Smooth muscle cell (in vitro differentiated cells): ENCODE results near the gene TTC34. TPM values are rescaled to one million over a fixed set of nuclear protein-coding genes. Genes with fewer than 3 reads are reported as not detected.

ENCODE experiments used
- DNase-seq: peaks from one replicate; lab custom pipeline; 2025; ENCODE audit not compliant: unreplicated experiment; lab: John Stamatoyannopoulos, UW
- H2AFZ ChIP-seq: fragments of 200-600 bp; sonication (generic); 2 replicates; pipeline ENCODE4 v1.6.0; 2016; ENCODE audit warnings: antibody characterized with exemption, low read depth, mild to moderate bottlenecking
- H3F3A ChIP-seq: fragments of 200-600 bp; sonication (generic); 2 replicates; pipeline ENCODE4 v1.6.0; 2017; ENCODE audit warnings: antibody characterized with exemption, low read depth
- H3K27ac ChIP-seq: fragments of 200-600 bp; sonication (generic); 2 replicates; pipeline ENCODE4 v1.5.1; 2016; ENCODE audit warnings: low read depth, mild to moderate bottlenecking
- H3K27me3 ChIP-seq: fragments of 200-600 bp; sonication (generic); 2 replicates; pipeline ENCODE4 v1.6.1; 2016; ENCODE audit warnings: low read depth, mild to moderate bottlenecking
- H3K36me3 ChIP-seq: fragments of 200-600 bp; sonication (generic); 2 replicates; pipeline ENCODE4 v1.5.1; 2016; ENCODE audit warnings: low read depth
- H3K4me1 ChIP-seq: fragments of 200-600 bp; sonication (generic); 2 replicates; pipeline ENCODE4 v1.5.1; 2016; ENCODE audit warnings: low read depth
- H3K4me2 ChIP-seq: fragments of 200-600 bp; sonication (generic); 2 replicates; pipeline ENCODE4 v1.6.0; 2016; ENCODE audit warnings: mild to moderate bottlenecking
- H3K4me3 ChIP-seq: fragments of 200-600 bp; sonication (generic); 2 replicates; pipeline ENCODE4 v1.5.1; 2016; ENCODE audit warnings: mild to moderate bottlenecking
- H3K79me2 ChIP-seq: fragments of 200-600 bp; sonication (generic); 2 replicates; pipeline ENCODE4 v1.6.0; 2016; ENCODE audit warnings: low read depth, mild to moderate bottlenecking
- H3K9ac ChIP-seq: fragments of 200-600 bp; sonication (generic); 2 replicates; pipeline ENCODE4 v1.6.0; 2016; ENCODE audit warnings: low read depth
- H3K9me3 ChIP-seq: fragments of 200-600 bp; sonication (generic); replicated peaks from 2 replicates; pipeline ENCODE4 v1.5.1; 2016; ENCODE audit warnings: low read depth
- H4K20me1 ChIP-seq: fragments of 200-600 bp; sonication (generic); 2 replicates; pipeline ENCODE4 v1.6.0; 2016; ENCODE audit warnings: low read depth
- WGBS: methylation state at CpG from one replicate; pipeline ENCODE4 v1.1.7; 2016; ENCODE audit warnings: low lambda C conversion rate; 5-methylcytosine and 5-hydroxymethylcytosine counted together
- polyA plus RNA-seq: library from polyadenylated mRNA; unstranded; fragments of >200 nt; fragmentation: Nextera tagmentation; extraction: Ambion mirVana; gene quantifications from 2 replicates; pipeline ENCODE4 v1.2.1, GENCODE V29; 2016
- total RNA-seq: library from RNA; depleted of rRNA; stranded (reverse); fragments of >200 nt; gene quantifications from 2 replicates; pipeline ENCODE4 v1.2.3, GENCODE V29; 2014
- TF ChIP-seq, protein P1 (sequence below): fragments of 200-600 bp; sonication (generic); IDR thresholded peaks from 2 replicates; pipeline ENCODE4 v1.5.1; 2017; ENCODE audit warnings: borderline replicate concordance, mild to moderate bottlenecking, antibody characterized with exemption; ENCODE audit not compliant: insufficient read depth, poor library complexity, severe bottlenecking

Gene TTC34
- total and polyA plus RNA-seq, 2 experiments from 2014 or later, result 0.01 to 0.04 TPM

DNA sequence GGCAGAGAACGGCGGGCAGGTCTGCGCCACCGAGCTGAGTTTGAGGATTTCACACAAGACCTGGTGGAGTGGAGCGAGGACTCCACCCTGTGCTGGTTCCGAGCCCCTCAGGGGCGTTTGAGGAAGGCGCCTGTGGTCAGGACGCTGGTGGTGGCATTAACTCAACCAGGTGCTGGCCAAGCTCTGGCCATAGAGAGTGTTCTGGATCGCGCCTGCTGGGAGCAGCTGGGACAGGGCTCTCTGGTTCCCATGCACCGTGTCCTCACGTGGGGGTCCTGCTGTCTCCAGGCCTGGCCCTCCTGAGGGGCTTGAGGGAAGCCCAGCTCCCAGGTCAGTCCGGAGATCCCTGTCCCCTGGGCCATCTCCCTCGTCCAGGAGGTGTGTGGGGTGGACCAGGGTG, 24.8 kb upstream of the TTC34 start:
- Histone ChIP-seq H3K4me1 (no peaks in the 10 kb centered on the region), H3K9ac (no peak overlapping the region), H3K27ac (no peak overlapping the region), H3K27me3 (no peaks in the 10 kb centered on the region), H4K20me1 (no peaks in the 10 kb centered on the region), H3K79me2 (no peaks in the 10 kb centered on the region), H3K4me2 (no peak overlapping the region), H3K4me3 (no peak overlapping the region), H3F3A (no peaks in the 10 kb centered on the region), H3K9me3 (peaks cover 5% of the 10 kb centered on the region), H3K36me3 (no peaks in the 10 kb centered on the region), H2AFZ (no peak overlapping the region)
- no peak for DNase-seq
- TF ChIP-seq, protein P1, sequence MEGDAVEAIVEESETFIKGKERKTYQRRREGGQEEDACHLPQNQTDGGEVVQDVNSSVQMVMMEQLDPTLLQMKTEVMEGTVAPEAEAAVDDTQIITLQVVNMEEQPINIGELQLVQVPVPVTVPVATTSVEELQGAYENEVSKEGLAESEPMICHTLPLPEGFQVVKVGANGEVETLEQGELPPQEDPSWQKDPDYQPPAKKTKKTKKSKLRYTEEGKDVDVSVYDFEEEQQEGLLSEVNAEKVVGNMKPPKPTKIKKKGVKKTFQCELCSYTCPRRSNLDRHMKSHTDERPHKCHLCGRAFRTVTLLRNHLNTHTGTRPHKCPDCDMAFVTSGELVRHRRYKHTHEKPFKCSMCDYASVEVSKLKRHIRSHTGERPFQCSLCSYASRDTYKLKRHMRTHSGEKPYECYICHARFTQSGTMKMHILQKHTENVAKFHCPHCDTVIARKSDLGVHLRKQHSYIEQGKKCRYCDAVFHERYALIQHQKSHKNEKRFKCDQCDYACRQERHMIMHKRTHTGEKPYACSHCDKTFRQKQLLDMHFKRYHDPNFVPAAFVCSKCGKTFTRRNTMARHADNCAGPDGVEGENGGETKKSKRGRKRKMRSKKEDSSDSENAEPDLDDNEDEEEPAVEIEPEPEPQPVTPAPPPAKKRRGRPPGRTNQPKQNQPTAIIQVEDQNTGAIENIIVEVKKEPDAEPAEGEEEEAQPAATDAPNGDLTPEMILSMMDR, result no peak
- WGBS, result 77% methylated on average over 15 of the region's 15 CpGs

DNA sequence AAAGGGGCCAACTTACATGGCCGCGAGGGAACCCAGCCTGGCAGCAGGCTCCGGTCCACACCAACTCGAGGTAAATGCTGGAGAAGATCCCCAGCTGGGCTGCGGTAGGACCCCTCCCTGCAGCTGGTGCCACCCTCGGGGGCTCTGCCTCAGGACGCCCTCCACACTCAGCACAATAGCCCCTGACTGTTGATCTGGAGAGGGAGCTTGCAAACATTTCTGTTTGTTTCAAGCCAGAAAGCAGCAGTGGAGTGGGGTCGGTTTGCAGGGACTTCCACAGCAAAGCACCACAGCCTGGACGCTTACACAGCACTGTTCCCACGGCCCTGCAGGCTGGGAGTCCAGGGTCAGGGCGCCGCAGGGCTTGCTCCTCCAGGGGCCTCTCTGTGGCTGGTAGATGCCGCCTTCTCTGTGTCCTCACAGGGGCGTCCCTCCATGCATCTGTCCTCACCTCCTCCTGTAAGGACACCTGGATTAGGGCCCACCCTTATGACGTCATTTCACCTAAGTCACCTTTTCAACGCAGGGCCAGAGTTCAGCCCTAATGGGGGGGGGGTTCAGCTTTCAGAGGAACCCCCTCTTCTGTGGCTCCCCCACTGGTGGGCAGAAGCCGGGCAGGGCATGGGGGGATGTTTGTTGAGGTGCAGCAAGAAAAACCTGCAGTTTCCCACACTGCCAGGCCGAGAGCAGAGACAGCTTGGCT, 24.1 kb upstream of the TTC34 start:
- Histone ChIP-seq H3K27me3 (no peaks in the 10 kb centered on the region), H3K36me3 (no peaks in the 10 kb centered on the region), H3K27ac (no peak overlapping the region), H4K20me1 (no peaks in the 10 kb centered on the region), H3K4me1 (no peaks in the 10 kb centered on the region), H2AFZ (no peak overlapping the region), H3K9ac (no peak overlapping the region), H3K4me2 (no peak overlapping the region), H3F3A (no peaks in the 10 kb centered on the region), H3K79me2 (no peaks in the 10 kb centered on the region), H3K9me3 (peaks cover 5% of the 10 kb centered on the region), H3K4me3 (no peak overlapping the region)
- DNase-seq, result no peak
- TF ChIP-seq, protein P1, result no peak
- WGBS, result 83% methylated on average over 18 of the region's 18 CpGs

DNA sequence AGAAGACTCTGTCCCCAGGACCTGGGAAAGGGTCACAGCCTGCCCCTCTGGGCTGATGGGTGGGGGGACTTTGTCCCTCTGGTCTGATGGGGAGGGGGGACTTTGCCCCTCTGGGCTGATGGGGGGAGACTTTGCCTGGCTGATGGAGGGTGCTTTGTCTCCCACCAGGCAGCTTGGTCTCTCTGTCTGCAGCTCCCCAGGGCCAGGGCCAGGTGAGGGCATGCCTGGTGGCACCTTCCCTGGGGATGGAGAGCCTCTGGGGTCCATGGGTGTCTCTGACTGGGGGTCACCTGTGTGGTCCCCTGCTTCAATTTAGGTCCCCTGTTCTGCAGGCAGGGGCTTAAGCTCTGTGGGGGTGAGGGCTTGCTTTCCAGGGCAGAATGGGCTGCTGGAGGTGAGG, 23.5 kb upstream of the TTC34 start:
- no peaks in the 10 kb centered on the region for H4K20me1 ChIP-seq
- no peaks in the 10 kb centered on the region for H3K79me2 ChIP-seq
- no peaks in the 10 kb centered on the region for H3K36me3 ChIP-seq
- no peak overlapping the region for H3K27ac ChIP-seq
- H3K9me3 ChIP-seq, result peaks cover 5% of the 10 kb centered on the region
- H3K9ac ChIP-seq, result no peak overlapping the region
- no peak for DNase-seq
- no peaks in the 10 kb centered on the region for H3F3A ChIP-seq
- H3K4me3 ChIP-seq, result no peak overlapping the region
- H3K27me3 ChIP-seq, result no peaks in the 10 kb centered on the region
- H2AFZ ChIP-seq, result no peak overlapping the region
- no peak overlapping the region for H3K4me2 ChIP-seq
- TF ChIP-seq, protein P1, result no peak
- no peaks in the 10 kb centered on the region for H3K4me1 ChIP-seq
